ENCODE measurements around the gene HS6ST3.

DNA sequence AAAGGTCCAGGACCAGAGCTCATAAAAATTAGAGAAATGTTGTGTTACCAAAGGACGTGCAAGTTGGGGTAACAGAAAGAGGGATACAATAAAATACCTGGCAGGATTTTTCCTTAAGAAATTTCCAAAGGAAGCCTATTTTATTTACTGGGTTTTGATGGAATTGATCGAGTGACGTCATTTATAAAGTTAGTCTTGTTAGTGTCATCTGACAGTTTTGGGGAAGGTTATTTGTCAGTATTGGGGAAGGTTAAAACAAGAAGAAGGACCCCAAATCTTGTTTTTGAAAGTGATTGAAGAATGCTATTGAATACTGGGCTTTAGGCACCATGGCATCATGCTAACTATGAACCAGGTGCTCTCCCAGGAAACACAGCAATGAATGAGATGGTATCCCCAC is 287.9 kb downstream of the HS6ST3 start:
- TF ChIP-seq, protein P1, sequence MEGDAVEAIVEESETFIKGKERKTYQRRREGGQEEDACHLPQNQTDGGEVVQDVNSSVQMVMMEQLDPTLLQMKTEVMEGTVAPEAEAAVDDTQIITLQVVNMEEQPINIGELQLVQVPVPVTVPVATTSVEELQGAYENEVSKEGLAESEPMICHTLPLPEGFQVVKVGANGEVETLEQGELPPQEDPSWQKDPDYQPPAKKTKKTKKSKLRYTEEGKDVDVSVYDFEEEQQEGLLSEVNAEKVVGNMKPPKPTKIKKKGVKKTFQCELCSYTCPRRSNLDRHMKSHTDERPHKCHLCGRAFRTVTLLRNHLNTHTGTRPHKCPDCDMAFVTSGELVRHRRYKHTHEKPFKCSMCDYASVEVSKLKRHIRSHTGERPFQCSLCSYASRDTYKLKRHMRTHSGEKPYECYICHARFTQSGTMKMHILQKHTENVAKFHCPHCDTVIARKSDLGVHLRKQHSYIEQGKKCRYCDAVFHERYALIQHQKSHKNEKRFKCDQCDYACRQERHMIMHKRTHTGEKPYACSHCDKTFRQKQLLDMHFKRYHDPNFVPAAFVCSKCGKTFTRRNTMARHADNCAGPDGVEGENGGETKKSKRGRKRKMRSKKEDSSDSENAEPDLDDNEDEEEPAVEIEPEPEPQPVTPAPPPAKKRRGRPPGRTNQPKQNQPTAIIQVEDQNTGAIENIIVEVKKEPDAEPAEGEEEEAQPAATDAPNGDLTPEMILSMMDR (IDR thresholded peaks at IDR 0.05) = no peak
- no peak for TF ChIP-seq POLR2AphosphoS5 (IDR thresholded peaks at IDR 0.05)

All from sigmoid colon (tissue), 4 donors.